ENCODE measurements around the gene PAPPA2. TPM values are rescaled to one million over a fixed set of nuclear protein-coding genes. Genes with fewer than 3 reads are reported as not detected.

PAPPA2 gene
- total RNA-seq, 1 donor from 2014 or later: 0.25 TPM

DNA sequence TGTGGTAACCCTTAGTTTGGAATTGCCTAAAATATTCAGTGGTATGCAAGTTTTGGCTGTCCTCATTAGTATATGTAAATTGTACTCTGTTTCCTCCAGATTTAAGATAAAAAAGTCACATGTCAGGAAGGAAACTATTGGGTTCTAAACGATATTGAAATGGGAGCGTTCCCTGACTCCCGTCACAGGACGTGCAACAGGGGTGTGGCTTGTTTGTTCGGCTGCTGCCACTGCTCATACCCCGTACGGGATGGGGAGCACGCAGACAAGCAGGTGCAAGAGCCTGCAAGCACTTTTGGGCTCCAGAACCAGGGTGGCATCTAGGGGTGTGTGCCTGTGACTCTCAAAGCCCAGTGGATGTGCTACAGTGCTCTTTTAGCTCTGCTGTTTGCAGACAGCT lies 6.2 kb upstream of the PAPPA2 start:
- Mint-ChIP-seq H3K4me3 (no peak overlapping the region), H3K27ac (no peak overlapping the region), H3K36me3 (no peaks in the 10 kb centered on the region), H3K4me1 (no peaks in the 10 kb centered on the region), H3K27me3 (ENCODE audit: low read depth) (no peaks in the 10 kb centered on the region), H3K9me3 (peaks cover 28% of the 10 kb centered on the region)
- TF ChIP-seq, protein P1, sequence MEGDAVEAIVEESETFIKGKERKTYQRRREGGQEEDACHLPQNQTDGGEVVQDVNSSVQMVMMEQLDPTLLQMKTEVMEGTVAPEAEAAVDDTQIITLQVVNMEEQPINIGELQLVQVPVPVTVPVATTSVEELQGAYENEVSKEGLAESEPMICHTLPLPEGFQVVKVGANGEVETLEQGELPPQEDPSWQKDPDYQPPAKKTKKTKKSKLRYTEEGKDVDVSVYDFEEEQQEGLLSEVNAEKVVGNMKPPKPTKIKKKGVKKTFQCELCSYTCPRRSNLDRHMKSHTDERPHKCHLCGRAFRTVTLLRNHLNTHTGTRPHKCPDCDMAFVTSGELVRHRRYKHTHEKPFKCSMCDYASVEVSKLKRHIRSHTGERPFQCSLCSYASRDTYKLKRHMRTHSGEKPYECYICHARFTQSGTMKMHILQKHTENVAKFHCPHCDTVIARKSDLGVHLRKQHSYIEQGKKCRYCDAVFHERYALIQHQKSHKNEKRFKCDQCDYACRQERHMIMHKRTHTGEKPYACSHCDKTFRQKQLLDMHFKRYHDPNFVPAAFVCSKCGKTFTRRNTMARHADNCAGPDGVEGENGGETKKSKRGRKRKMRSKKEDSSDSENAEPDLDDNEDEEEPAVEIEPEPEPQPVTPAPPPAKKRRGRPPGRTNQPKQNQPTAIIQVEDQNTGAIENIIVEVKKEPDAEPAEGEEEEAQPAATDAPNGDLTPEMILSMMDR (IDR thresholded peaks at IDR 0.05; ENCODE audit: unreplicated experiment): no peak
- no peak for DNase-seq (ENCODE audit: low spot score in 2 of 2, unreplicated experiment in 2 of 2)

DNA sequence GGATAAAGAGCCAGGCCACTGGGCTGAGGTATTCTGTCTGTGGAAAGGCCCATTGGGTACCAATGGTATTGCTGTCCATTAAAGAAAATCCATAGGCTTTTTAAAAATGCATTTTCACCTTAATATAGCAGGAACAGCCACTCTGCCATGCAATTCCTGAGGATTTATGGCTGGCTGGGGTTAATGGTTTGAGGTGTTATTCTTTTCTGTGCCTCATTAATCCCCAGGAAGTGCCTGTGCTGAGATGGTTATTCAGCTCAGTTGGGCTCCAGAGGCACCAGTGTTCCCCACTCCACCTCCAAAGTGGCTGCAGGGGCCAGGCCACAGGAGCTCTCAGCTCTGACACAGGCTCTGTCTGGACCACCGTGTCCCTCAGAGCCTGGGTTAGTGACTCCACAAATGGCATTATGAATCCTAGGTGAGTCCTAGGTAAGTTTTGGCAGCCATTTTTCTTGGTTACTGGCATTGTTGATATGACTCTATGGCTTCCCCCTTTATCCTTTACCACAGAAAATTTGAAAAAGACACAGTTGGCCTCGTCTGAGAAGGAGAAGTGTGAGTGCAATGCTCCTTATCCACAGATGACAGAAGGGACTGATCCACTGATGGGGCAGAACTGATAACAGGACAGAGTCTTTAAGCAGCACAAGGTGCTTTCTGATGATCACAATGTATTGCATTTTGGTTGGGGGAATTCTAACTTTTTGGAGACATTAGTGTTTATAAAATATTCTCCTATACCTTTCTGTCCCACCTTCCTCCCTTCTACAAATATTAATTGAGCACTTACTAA lies 2.2 kb upstream of the PAPPA2 start:
- no peaks in the 10 kb centered on the region for H3K4me1 Mint-ChIP-seq
- no peaks in the 10 kb centered on the region for H3K36me3 Mint-ChIP-seq
- TF ChIP-seq, protein P1 (IDR thresholded peaks at IDR 0.05; ENCODE audit: unreplicated experiment): no peak
- DNase-seq (ENCODE audit: low spot score in 2 of 2, unreplicated experiment in 2 of 2): no peak
- no peaks in the 10 kb centered on the region for H3K27me3 Mint-ChIP-seq (ENCODE audit: low read depth)
- H3K4me3 Mint-ChIP-seq: no peak overlapping the region
- peaks cover 19% of the 10 kb centered on the region for H3K9me3 Mint-ChIP-seq
- H3K27ac Mint-ChIP-seq: no peak overlapping the region

DNA sequence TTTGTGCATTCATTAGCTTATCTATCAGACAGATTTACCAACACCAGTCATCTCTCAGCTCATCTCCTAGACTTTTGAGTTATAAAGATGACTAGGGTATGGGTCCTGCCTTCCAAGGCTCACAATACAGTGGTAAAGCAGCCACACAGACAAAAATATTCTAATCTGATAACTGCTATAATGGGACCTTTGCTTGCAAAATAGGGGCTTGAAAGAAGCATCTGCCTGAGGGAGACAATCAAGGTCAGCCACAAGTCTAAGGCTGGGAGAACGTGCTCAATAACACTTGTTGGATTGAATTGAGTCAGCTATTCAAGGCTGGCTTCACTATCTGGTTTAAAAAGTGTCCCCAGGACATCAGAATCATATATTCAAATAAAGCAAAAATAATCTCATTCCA lies 1.4 kb upstream of the PAPPA2 start:
- H3K4me1 Mint-ChIP-seq: no peaks in the 10 kb centered on the region
- TF ChIP-seq, protein P1 (IDR thresholded peaks at IDR 0.05; ENCODE audit: unreplicated experiment): no peak
- no peak overlapping the region for H3K27ac Mint-ChIP-seq
- no peak for DNase-seq (ENCODE audit: low spot score in 2 of 2, unreplicated experiment in 2 of 2)
- no peak overlapping the region for H3K4me3 Mint-ChIP-seq
- no peaks in the 10 kb centered on the region for H3K27me3 Mint-ChIP-seq (ENCODE audit: low read depth)
- peaks cover 19% of the 10 kb centered on the region for H3K9me3 Mint-ChIP-seq
- no peaks in the 10 kb centered on the region for H3K36me3 Mint-ChIP-seq

GRCh38 chr1:176466514-176466913 lies 3.5 kb downstream of the PAPPA2 start:
- no peak for DNase-seq (ENCODE audit: low spot score in 2 of 2, unreplicated experiment in 2 of 2)
- H3K9me3 Mint-ChIP-seq: no peaks in the 10 kb centered on the region
- H3K27ac Mint-ChIP-seq: no peak overlapping the region
- no peak overlapping the region for H3K4me3 Mint-ChIP-seq
- H3K27me3 Mint-ChIP-seq (ENCODE audit: low read depth): peaks cover 1% of the 10 kb centered on the region
- no peaks in the 10 kb centered on the region for H3K4me1 Mint-ChIP-seq
- H3K36me3 Mint-ChIP-seq: no peaks in the 10 kb centered on the region
- TF ChIP-seq, protein P1 (IDR thresholded peaks at IDR 0.05; ENCODE audit: unreplicated experiment): no peak

GRCh38 chr1:176469450-176470010 lies 6.6 kb downstream of the PAPPA2 start:
- no peak overlapping the region for H3K27ac Mint-ChIP-seq
- no peaks in the 10 kb centered on the region for H3K4me1 Mint-ChIP-seq
- TF ChIP-seq, protein P1 (IDR thresholded peaks at IDR 0.05; ENCODE audit: unreplicated experiment): no peak
- H3K27me3 Mint-ChIP-seq (ENCODE audit: low read depth): peaks cover 1% of the 10 kb centered on the region
- H3K4me3 Mint-ChIP-seq: no peak overlapping the region
- H3K36me3 Mint-ChIP-seq: no peaks in the 10 kb centered on the region
- DNase-seq (ENCODE audit: low spot score in 2 of 2, unreplicated experiment in 2 of 2): no peak
- H3K9me3 Mint-ChIP-seq: no peaks in the 10 kb centered on the region

Measured in mesothelial cell of epicardium (in vitro differentiated cells).